Panc1 (cell line): ENCODE data around the gene FUT1.

Source experiments
- CTCF ChIP-seq: fragments of 450-650 bp; IDR thresholded peaks from 2 replicates; pipeline ENCODE4 v1.5.1; 2017; ENCODE audit warnings: mild to moderate bottlenecking
- POLR2AphosphoS5 ChIP-seq: IDR thresholded peaks from 2 replicates; pipeline ENCODE4 v1.6.1; 2012; ENCODE audit warnings: mild to moderate bottlenecking, low read depth, low read length, moderate library complexity
- SIN3A ChIP-seq: IDR thresholded peaks from 2 replicates; pipeline ENCODE4 v1.6.1; 2012; ENCODE audit warnings: low read depth, mild to moderate bottlenecking, low read length, moderate library complexity, borderline replicate concordance; ENCODE audit not compliant: insufficient read depth
- TCF7L2 ChIP-seq: IDR thresholded peaks from 2 replicates; pipeline ENCODE4 v1.6.1; 2011; ENCODE audit warnings: mild to moderate bottlenecking, low read depth, low read length, inconsistent platforms
- TF ChIP-seq, protein P1 (sequence below), 2 experiments: IDR thresholded peaks; 2 replicates each; pipeline ENCODE4 v1.6.1; 2011 to 2012; ENCODE audit warnings: low read depth in 2 of 2, control low read depth in 1 of 2, low read length in 1 of 2, mild to moderate bottlenecking in 1 of 2, moderate library complexity in 1 of 2; ENCODE audit not compliant: insufficient read depth in 1 of 2

GRCh38 chr19:48770266-48770665 is 17.8 kb upstream of the FUT1 start:
- no peak for TF ChIP-seq CTCF
- no peak for TF ChIP-seq POLR2AphosphoS5
- TF ChIP-seq, protein P1, sequence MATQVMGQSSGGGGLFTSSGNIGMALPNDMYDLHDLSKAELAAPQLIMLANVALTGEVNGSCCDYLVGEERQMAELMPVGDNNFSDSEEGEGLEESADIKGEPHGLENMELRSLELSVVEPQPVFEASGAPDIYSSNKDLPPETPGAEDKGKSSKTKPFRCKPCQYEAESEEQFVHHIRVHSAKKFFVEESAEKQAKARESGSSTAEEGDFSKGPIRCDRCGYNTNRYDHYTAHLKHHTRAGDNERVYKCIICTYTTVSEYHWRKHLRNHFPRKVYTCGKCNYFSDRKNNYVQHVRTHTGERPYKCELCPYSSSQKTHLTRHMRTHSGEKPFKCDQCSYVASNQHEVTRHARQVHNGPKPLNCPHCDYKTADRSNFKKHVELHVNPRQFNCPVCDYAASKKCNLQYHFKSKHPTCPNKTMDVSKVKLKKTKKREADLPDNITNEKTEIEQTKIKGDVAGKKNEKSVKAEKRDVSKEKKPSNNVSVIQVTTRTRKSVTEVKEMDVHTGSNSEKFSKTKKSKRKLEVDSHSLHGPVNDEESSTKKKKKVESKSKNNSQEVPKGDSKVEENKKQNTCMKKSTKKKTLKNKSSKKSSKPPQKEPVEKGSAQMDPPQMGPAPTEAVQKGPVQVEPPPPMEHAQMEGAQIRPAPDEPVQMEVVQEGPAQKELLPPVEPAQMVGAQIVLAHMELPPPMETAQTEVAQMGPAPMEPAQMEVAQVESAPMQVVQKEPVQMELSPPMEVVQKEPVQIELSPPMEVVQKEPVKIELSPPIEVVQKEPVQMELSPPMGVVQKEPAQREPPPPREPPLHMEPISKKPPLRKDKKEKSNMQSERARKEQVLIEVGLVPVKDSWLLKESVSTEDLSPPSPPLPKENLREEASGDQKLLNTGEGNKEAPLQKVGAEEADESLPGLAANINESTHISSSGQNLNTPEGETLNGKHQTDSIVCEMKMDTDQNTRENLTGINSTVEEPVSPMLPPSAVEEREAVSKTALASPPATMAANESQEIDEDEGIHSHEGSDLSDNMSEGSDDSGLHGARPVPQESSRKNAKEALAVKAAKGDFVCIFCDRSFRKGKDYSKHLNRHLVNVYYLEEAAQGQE (IDR thresholded peaks at IDR 0.05; ENCODE audit: insufficient read depth in 1 of 2, low read depth in 2 of 2, low read length in 1 of 2), result no peak
- no peak for TF ChIP-seq SIN3A
- TF ChIP-seq TCF7L2, result no peak
